H9 (cell line): ENCODE results near the gene SLC2A5. TPM values are rescaled to one million over a fixed set of nuclear protein-coding genes. Genes with fewer than 3 reads are reported as not detected.
A peak's percentile ranks its signal among the peaks of the same experiment; 100 is the strongest.

ENCODE experiments used
- DNase-seq: peaks from one replicate; pipeline ENCODE4 v3.0.0-alpha.2; 2017
- H2AFZ ChIP-seq: one replicate; pipeline ENCODE4 v1.6.1; 2013; ENCODE audit warnings: mild to moderate bottlenecking, low read length, control low read depth, moderate library complexity
- H2AK5ac ChIP-seq: 2 replicates; pipeline ENCODE4 v1.6.1; 2013; ENCODE audit warnings: low read length, control low read depth, mixed read lengths; ENCODE audit not compliant: insufficient read length
- H2BK120ac ChIP-seq: one replicate; pipeline ENCODE4 v1.6.1; 2013; ENCODE audit warnings: low read depth, mild to moderate bottlenecking, low read length, control low read depth, inconsistent platforms; ENCODE audit not compliant: poor library complexity, severe bottlenecking
- H2BK12ac ChIP-seq: 2 replicates; pipeline ENCODE4 v1.6.1; 2013; ENCODE audit warnings: low read length, control low read depth, mixed read lengths, low read depth; ENCODE audit not compliant: insufficient read length
- H2BK15ac ChIP-seq: 2 replicates; pipeline ENCODE4 v1.6.1; 2013; ENCODE audit warnings: low read depth, low read length, control low read depth
- H2BK20ac ChIP-seq: one replicate; pipeline ENCODE4 v1.6.1; 2013; ENCODE audit warnings: low read depth, mild to moderate bottlenecking, low read length, control low read depth, inconsistent platforms; ENCODE audit not compliant: poor library complexity, severe bottlenecking
- H2BK5ac ChIP-seq: 2 replicates; pipeline ENCODE4 v1.6.1; 2013; ENCODE audit warnings: low read length, control low read depth, mixed read lengths; ENCODE audit not compliant: insufficient read length
- H3K14ac ChIP-seq: 2 replicates; pipeline ENCODE4 v1.6.1; 2013; ENCODE audit warnings: low read length, control low read depth; ENCODE audit not compliant: insufficient read depth
- H3K18ac ChIP-seq: 2 replicates; pipeline ENCODE4 v1.6.1; 2013; ENCODE audit warnings: low read depth, mild to moderate bottlenecking, mixed read lengths, low read length, control low read depth; ENCODE audit not compliant: insufficient read length
- H3K23ac ChIP-seq: 2 replicates; pipeline ENCODE4 v1.6.1; 2013; ENCODE audit warnings: low read length, control low read depth, mixed read lengths, low read depth; ENCODE audit not compliant: insufficient read length
- H3K23me2 ChIP-seq: 2 replicates; pipeline ENCODE4 v1.6.1; 2013; ENCODE audit warnings: low read depth, mild to moderate bottlenecking, mixed read lengths, low read length, control low read depth; ENCODE audit not compliant: insufficient read length, poor library complexity, severe bottlenecking
- H3K27ac ChIP-seq: 2 replicates; pipeline ENCODE4 v1.5.1; 2013; ENCODE audit warnings: low read length, control low read depth, mixed read lengths, low read depth; ENCODE audit not compliant: insufficient read length
- H3K27me3 ChIP-seq: 2 replicates; pipeline ENCODE4 v1.6.1; 2013; ENCODE audit warnings: low read length, control low read depth, inconsistent platforms; ENCODE audit not compliant: insufficient read depth
- H3K4ac ChIP-seq: 2 replicates; pipeline ENCODE4 v1.6.1; 2013; ENCODE audit warnings: low read depth, mild to moderate bottlenecking, control low read depth, inconsistent platforms, low read length, moderate library complexity
- H3K4me1 ChIP-seq: 2 replicates; pipeline ENCODE4 v1.6.1; 2013; ENCODE audit warnings: low read length, control low read depth, inconsistent platforms; ENCODE audit not compliant: insufficient read depth
- H3K4me2 ChIP-seq: 2 replicates; pipeline ENCODE4 v1.6.1; 2013; ENCODE audit warnings: low read length, control low read depth, mixed read lengths; ENCODE audit not compliant: insufficient read length, insufficient read depth
- H3K56ac ChIP-seq: 2 replicates; pipeline ENCODE4 v1.6.1; 2013; ENCODE audit warnings: low read depth, mild to moderate bottlenecking, mixed read lengths, low read length, control low read depth; ENCODE audit not compliant: insufficient read length
- H3K79me1 ChIP-seq: 2 replicates; pipeline ENCODE4 v1.6.1; 2013; ENCODE audit warnings: low read depth, mild to moderate bottlenecking, moderate library complexity, low read length, control low read depth, inconsistent platforms; ENCODE audit not compliant: insufficient read depth, poor library complexity, severe bottlenecking
- H3K79me2 ChIP-seq: 2 replicates; pipeline ENCODE4 v1.6.1; 2013; ENCODE audit warnings: low read length, control low read depth, inconsistent platforms; ENCODE audit not compliant: insufficient read depth
- H3K9ac ChIP-seq: 2 replicates; pipeline ENCODE4 v1.6.1; 2013; ENCODE audit warnings: low read length, control low read depth, mixed read lengths; ENCODE audit not compliant: insufficient read length; ENCODE audit errors: extremely low read depth
- H3K9me3 ChIP-seq: one replicate; pipeline ENCODE4 v1.6.1; 2013; ENCODE audit warnings: low read depth, low read length, inconsistent platforms; ENCODE audit not compliant: control insufficient read depth
- H3T11ph ChIP-seq: one replicate; pipeline ENCODE4 v1.6.1; 2013; ENCODE audit warnings: mild to moderate bottlenecking, low read length, control low read depth, inconsistent platforms
- H4K20me1 ChIP-seq: one replicate; pipeline ENCODE4 v1.6.1; 2013; ENCODE audit not compliant: control insufficient read depth, insufficient read length, insufficient read depth
- H4K5ac ChIP-seq: 2 replicates; pipeline ENCODE4 v1.6.1; 2013; ENCODE audit warnings: low read depth, mild to moderate bottlenecking, mixed read lengths, low read length, control low read depth; ENCODE audit not compliant: insufficient read length
- H4K8ac ChIP-seq: replicated peaks from 2 replicates; pipeline ENCODE4 v1.6.1; 2013; ENCODE audit warnings: low read length, control low read depth, mixed read lengths, low read depth; ENCODE audit not compliant: insufficient read length
- H4K91ac ChIP-seq: 2 replicates; pipeline ENCODE4 v1.6.1; 2013; ENCODE audit warnings: low read depth, mild to moderate bottlenecking, moderate library complexity, mixed read lengths, low read length, control low read depth; ENCODE audit not compliant: insufficient read length
- H3K27ac Mint-ChIP-seq, 3 experiments: 2 replicates in 2 of 3; 3 replicates in 1 of 3; pipeline ENCODE4 v1.8.0; 2020 to 2021; ENCODE audit warnings: mixed read lengths in 3 of 3, mild to moderate bottlenecking in 1 of 3, moderate library complexity in 1 of 3
- H3K27me3 Mint-ChIP-seq: 2 replicates; pipeline ENCODE4 v1.8.0; 2021; ENCODE audit warnings: low read depth, mild to moderate bottlenecking, moderate library complexity, mixed read lengths
- H3K36me3 Mint-ChIP-seq, 3 experiments: 2 replicates in 2 of 3; 3 replicates in 1 of 3; pipeline ENCODE4 v1.8.0; 2020 to 2021; ENCODE audit warnings: low read depth in 3 of 3, mixed read lengths in 3 of 3; ENCODE audit not compliant: insufficient read depth in 1 of 3
- H3K4me1 Mint-ChIP-seq, 2 experiments: 2 replicates each; pipeline ENCODE4 v1.8.0; 2020; ENCODE audit warnings: mixed read lengths in 2 of 2
- H3K4me3 Mint-ChIP-seq, 2 experiments: 2 replicates in 1 of 2; 3 replicates in 1 of 2; pipeline ENCODE4 v1.8.0; 2020 to 2021; ENCODE audit warnings: mild to moderate bottlenecking in 2 of 2, mixed read lengths in 2 of 2, moderate library complexity in 1 of 2
- H3K9me3 Mint-ChIP-seq, 2 experiments: 2 replicates in 1 of 2; 3 replicates in 1 of 2; pipeline ENCODE4 v1.8.0; 2020; ENCODE audit warnings: mild to moderate bottlenecking in 2 of 2, mixed read lengths in 2 of 2, moderate library complexity in 1 of 2
- WGBS: extraction: QIAGEN DNeasy Blood & Tissue Kit; methylation state at CpG from one replicate; pipeline ENCODE4 v1.1.7; 2013; ENCODE audit warnings: missing lambda C conversion rate, low lambda C conversion rate, mixed read lengths; ENCODE audit not compliant: insufficient read length; ENCODE audit errors: extremely low coverage; 5-methylcytosine and 5-hydroxymethylcytosine counted together
- total RNA-seq: library from RNA; stranded (reverse); gene quantifications from 2 replicates; pipeline ENCODE4 v1.2.1, GENCODE V29; 2021
- TF ChIP-seq, protein P1 (sequence below): fragments of 200-600 bp; sonication (generic); conservative IDR thresholded peaks from 3 replicates; pipeline ENCODE4 v1.8.0; 2021; ENCODE audit warnings: antibody characterized with exemption, mild to moderate bottlenecking

SLC2A5 gene
- total RNA-seq, 1 experiment from 2014 or later, result not detected

DNA sequence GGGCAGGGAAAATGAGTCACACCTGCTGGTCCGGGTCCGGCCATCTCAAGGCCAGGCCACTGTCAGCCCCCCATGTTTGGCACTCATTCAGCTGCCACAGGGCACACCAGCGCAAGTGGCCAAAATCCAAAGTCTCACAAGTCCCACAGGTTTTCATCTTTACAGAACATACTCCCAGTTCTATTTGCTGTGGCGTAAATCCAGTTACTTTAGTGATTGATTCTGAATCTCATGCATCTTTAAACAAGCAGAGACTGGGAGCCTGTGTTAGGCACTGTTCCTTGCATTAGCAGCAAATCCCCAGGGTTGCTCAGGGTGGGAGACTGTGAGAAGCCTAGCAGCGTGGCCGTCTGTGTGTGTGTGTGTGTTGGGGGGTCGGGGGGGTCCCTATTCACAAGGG lies 1.1 kb upstream of the SLC2A5 start:
- no peak overlapping the region for H3K56ac ChIP-seq
- H3K4me2 ChIP-seq, result no peak overlapping the region
- H3T11ph ChIP-seq, result no peak overlapping the region
- no peaks in the 10 kb centered on the region; a peak in 1 of 7 replicates for H3K36me3 Mint-ChIP-seq
- H3K79me2 ChIP-seq, result no peaks in the 10 kb centered on the region
- H2AK5ac ChIP-seq, result no peak overlapping the region
- no peak overlapping the region for H3K9ac ChIP-seq
- H2AFZ ChIP-seq, result no peak overlapping the region
- H2BK15ac ChIP-seq, result no peak overlapping the region
- H2BK12ac ChIP-seq, result no peak overlapping the region
- H4K5ac ChIP-seq, result no peak overlapping the region
- no peak overlapping the region for H4K91ac ChIP-seq
- peak overlapping the region in 1 of 3 experiments; percentile 15; a peak in 1 of 7 replicates for H3K27ac Mint-ChIP-seq
- no peak overlapping the region for H2BK5ac ChIP-seq
- H3K79me1 ChIP-seq, result no peaks in the 10 kb centered on the region
- no peak overlapping the region for H3K18ac ChIP-seq
- H3K9me3 Mint-ChIP-seq, result no peaks in the 10 kb centered on the region
- H3K27me3 ChIP-seq, result no peaks in the 10 kb centered on the region
- H3K27me3 Mint-ChIP-seq, result peaks cover 3% of the 10 kb centered on the region
- no peaks in the 10 kb centered on the region for H3K9me3 ChIP-seq
- TF ChIP-seq, protein P1, sequence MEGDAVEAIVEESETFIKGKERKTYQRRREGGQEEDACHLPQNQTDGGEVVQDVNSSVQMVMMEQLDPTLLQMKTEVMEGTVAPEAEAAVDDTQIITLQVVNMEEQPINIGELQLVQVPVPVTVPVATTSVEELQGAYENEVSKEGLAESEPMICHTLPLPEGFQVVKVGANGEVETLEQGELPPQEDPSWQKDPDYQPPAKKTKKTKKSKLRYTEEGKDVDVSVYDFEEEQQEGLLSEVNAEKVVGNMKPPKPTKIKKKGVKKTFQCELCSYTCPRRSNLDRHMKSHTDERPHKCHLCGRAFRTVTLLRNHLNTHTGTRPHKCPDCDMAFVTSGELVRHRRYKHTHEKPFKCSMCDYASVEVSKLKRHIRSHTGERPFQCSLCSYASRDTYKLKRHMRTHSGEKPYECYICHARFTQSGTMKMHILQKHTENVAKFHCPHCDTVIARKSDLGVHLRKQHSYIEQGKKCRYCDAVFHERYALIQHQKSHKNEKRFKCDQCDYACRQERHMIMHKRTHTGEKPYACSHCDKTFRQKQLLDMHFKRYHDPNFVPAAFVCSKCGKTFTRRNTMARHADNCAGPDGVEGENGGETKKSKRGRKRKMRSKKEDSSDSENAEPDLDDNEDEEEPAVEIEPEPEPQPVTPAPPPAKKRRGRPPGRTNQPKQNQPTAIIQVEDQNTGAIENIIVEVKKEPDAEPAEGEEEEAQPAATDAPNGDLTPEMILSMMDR, result no peak
- no CpG with 5 or more reads among the region's 7 CpGs for WGBS
- no peak overlapping the region for H3K4me3 Mint-ChIP-seq
- no peak overlapping the region for H2BK20ac ChIP-seq
- no peak for DNase-seq
- H3K23me2 ChIP-seq, result no peaks in the 10 kb centered on the region
- no peak overlapping the region for H3K14ac ChIP-seq
- H4K8ac ChIP-seq, result no peak overlapping the region
- H3K4me1 ChIP-seq, result no peaks in the 10 kb centered on the region; the same call in 1 of the 2 replicates
- no peak overlapping the region for H3K23ac ChIP-seq
- no peak overlapping the region for H3K4ac ChIP-seq
- H3K4me1 Mint-ChIP-seq, result peaks cover 13 to 15% of the 10 kb centered on the region in 2 experiments
- no peaks in the 10 kb centered on the region for H4K20me1 ChIP-seq
- H3K27ac ChIP-seq, result no peak overlapping the region
- H2BK120ac ChIP-seq, result no peak overlapping the region
